Right hindlimb (tissue), 1 donor: Measurements from ENCODE around the gene FAM25G.

Source experiments
- DNase-seq: peaks from one replicate; pipeline ENCODE4 v3.0.0-alpha.2; 2018

The FAM25G gene

DNA sequence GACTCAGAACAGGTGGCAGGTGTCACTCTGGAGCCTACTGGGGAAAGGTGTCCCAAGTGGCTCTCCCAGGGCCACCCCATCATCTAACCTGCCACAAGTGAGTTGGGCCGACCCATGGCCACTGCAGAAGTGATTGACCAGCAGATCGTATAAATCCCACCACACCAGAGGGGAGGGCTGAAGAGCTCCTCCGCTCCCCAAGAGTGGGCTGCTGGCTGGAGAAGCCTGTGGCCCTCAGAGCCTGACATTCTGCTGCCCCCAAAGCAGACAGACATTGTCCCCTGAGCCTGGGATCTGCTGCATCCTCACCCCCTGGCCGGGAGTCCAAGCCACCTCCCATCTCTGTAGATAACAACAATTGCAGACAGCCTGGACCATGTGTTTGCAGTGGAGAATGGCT lies 44.3 kb downstream of the FAM25G start:
- no peak for DNase-seq

DNA sequence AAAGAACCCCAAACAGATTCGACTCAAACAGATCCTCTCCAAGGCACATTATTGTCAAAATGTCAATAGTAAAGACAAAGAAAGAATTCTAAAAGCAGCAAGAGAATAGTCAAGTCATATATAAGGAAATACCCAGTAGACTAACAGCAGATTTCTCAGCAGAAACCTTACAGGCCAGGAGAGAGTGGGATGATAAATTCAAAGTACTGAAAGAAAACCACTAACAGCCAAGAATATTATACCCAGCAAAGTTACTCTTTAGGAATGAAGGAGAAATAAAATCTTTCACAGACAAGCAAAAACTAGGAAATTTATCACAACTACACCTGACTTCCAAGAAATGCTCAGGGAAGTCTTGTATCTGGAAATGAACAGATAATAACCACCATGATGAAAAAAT lies 45.8 kb downstream of the FAM25G start:
- no peak for DNase-seq

DNA sequence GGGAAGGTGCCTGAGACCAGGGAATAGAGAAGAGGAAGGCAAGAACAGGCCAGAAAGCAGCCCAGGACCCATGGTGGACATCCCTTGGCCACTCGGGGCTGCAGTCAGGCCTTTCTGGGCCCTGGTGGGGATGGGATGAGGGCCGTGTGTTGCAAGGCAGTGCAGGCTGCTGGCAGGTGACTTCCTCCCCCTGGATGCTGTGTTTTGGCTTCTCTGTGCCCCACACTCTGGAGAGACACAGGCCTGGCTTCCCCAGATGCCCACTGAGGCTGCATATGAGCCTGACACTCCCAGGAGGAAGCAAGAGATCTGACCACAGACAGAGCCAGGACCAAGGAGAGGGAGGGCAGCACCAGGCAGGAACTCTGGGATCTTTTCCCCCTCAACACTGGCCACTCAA lies 47.5 kb downstream of the FAM25G start:
- no peak for DNase-seq

GRCh38 chr10:47443145-47443544 lies 48.4 kb downstream of the FAM25G start:
- DNase-seq, result no peak

GRCh38 chr10:47442351-47442750 lies 49.1 kb downstream of the FAM25G start:
- DNase-seq, result no peak

GRCh38 chr10:47441938-47442337 lies 49.6 kb downstream of the FAM25G start:
- no peak for DNase-seq

DNA sequence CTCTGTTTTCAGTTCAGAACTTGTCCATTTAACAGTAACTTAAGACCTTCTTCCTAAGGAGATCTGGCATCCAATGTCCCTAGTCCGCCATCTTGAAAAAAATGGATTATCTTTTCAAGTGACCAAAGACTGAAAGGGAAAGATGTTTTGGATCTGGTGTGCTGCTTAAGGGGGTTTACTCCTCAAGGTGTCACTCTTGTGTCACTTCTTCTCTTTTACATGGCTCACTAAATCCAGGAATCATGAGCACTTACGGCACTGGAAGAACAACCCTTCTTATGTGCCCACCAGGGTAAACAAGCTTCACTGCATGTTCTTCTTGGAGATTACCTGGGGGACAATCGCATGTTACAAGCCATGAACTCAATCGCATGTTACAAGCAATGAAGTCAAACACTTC lies 51.3 kb downstream of the FAM25G start:
- no peak for DNase-seq

- DNase-seq, result no peak
Observed at GRCh38 chr10:47438857-47439474, 52.5 kb downstream of the FAM25G start.
